Adrenal gland (tissue), 12 donors: ENCODE results near the gene PAGE2B. TPM values are rescaled to one million over a fixed set of nuclear protein-coding genes. Genes with fewer than 3 reads are reported as not detected.
"Not testable (repeated sequence)": the region's sequence is repeated elsewhere in the genome, so short reads cannot be mapped to it uniquely, and the experiment has no call there.

Experiments used
- DNase-seq, 7 donors: peaks; one replicate each; pipeline ENCODE4 v3.0.0-alpha.2; 2019 to 2020
- H3K27ac ChIP-seq, 5 donors: fragments of 200-600 bp; sonication (generic) in 4 of 5; 1 replicate in 3 of 5; 2 replicates in 2 of 5; pipeline versions ENCODE4 v1.5.1 to v1.8.0; 2016 to 2020; ENCODE audit warnings: mild to moderate bottlenecking in 1 of 5
- H3K27me3 ChIP-seq: fragments of 200-600 bp; 2 replicates; pipeline ENCODE4 v1.8.0; 2021
- H3K36me3 ChIP-seq, 2 donors: fragments of 200-600 bp; replicated peaks in 1 of 2; 1 replicate in 1 of 2; 2 replicates in 1 of 2; pipeline versions ENCODE4 v1.5.1 to v1.8.0; 2018 to 2022
- H3K4me1 ChIP-seq, 2 donors: fragments of 200-600 bp; replicated peaks in 1 of 2; 1 replicate in 1 of 2; 2 replicates in 1 of 2; pipeline versions ENCODE4 v1.5.1 to v1.8.0; 2018 to 2021
- H3K4me3 ChIP-seq, 4 donors: fragments of 200-600 bp; sonication (generic) in 3 of 4; one replicate each; pipeline ENCODE4 v1.5.1; 2016 to 2018
- H3K9me3 ChIP-seq, 3 donors: fragments of 200-600 bp; sonication (generic) in 1 of 3; replicated peaks in 1 of 3; 1 replicate in 2 of 3; 2 replicates in 1 of 3; pipeline versions ENCODE4 v1.5.1 to v1.8.0; 2016 to 2021
- POLR2A ChIP-seq, 2 donors: fragments of 450-650 bp; IDR thresholded peaks; one replicate each; pipeline ENCODE4 v1.6.1; 2017; ENCODE audit warnings: antibody characterized with exemption in 2 of 2, mild to moderate bottlenecking in 2 of 2, moderate library complexity in 1 of 2
- WGBS, 4 donors: extraction: QIAGEN DNeasy Blood & Tissue Kit in 2 of 4; methylation state at CpG; one replicate each; pipeline versions ENCODE4 v1.1.5 to v1.1.7; 2013 to 2017; 5-methylcytosine and 5-hydroxymethylcytosine counted together
- intact Hi-C, 2 donors: fragments of 100-400 bp; cut with DNase I; formaldehyde crosslinking; loops; one replicate each; pipeline versions ENCODE4 v1.14.1 to v1.15.0; 2022 to 2023
- polyA plus RNA-seq, 3 donors: library from polyadenylated mRNA; stranded (reverse); fragments of 200-250 nt in 2 of 3; fragments of 350-450 nt in 1 of 3; fragmentation: Illumina TruSeq in 1 of 3; extraction: RNeasy Lipid Tissue Mini Kit (QIAGEN cat#74804) in 1 of 3; gene quantifications; one replicate each; pipeline ENCODE4 v1.2.3, GENCODE V29; 2013 to 2014
- total RNA-seq, 9 donors: library from RNA; depleted of rRNA in 4 of 9; stranded (reverse); fragments of >200 nt in 4 of 9; fragments of 120-200 nt in 1 of 9; fragmentation: NEBNext Ultra II Directional in 1 of 9; extraction: Animal tissue kit (Norgen Biotek cat#: 25700) in 1 of 9; gene quantifications; one replicate each; pipeline versions ENCODE4 v1.1.0 to v1.2.4, GENCODE V29; 2013 to 2023
- TF ChIP-seq, protein P1 (sequence below), 6 experiments: fragments of 450-650 bp in 4 of 6; fragments of 200-600 bp in 2 of 6; sonication (generic) in 1 of 6; IDR thresholded peaks; 1 replicate in 5 of 6; 2 replicates in 1 of 6; pipeline versions ENCODE4 v1.5.1 to v1.8.0; 2016 to 2021; ENCODE audit warnings: antibody characterized with exemption in 6 of 6, mild to moderate bottlenecking in 2 of 6, moderate library complexity in 1 of 6
- donor health status: healthy with polysubstance abuse.
- donor health status: Bipolar disorder and iron deficiency.
- donor health status: DM: yes; HTN: yes; CAD: no.
- donor health status: DM: no; HTN: no; CAD: no.
- donor health status: DM: no; HTN: no; CAD: no.
- donor health status: DM: yes; HTN: yes; CAD: no.

Gene PAGE2B
- total and polyA plus RNA-seq, 12 donors = 0.67 TPM; not detected in 11

DNA sequence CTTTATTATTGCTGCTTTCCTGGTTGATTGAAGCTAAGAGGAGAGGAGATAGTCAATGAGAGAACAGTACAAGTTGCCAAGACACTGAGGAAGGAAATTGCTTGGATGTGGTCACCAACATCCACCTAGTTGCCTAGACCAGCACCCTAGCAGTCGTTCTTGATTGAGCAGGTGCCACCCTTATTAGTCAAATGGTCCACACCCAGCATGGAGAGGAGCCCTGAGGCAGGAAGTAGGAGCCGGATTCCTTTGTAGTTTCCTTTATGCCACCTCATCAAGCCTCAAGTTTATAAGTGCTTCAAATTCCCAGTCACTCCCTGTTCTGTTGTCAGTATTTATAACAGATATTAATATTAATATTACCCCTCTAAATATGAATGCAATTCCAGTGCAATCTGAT lies 33.1 kb downstream of the PAGE2B start:
- 50 to 70% (median 59%) methylated on average over 2 of the region's 2 CpGs for WGBS, 4 donors
- Histone ChIP-seq H3K27ac (no peak overlapping the region), H3K9me3 (no peaks in the 10 kb centered on the region), H3K27me3 (peaks cover 12% of the 10 kb centered on the region), H3K36me3 (no peaks in the 10 kb centered on the region), H3K4me1 (no peaks in the 10 kb centered on the region), H3K4me3 (no peak overlapping the region)
- intact Hi-C loops = no loop called here
- no peak for DNase-seq
- TF ChIP-seq, protein P1, sequence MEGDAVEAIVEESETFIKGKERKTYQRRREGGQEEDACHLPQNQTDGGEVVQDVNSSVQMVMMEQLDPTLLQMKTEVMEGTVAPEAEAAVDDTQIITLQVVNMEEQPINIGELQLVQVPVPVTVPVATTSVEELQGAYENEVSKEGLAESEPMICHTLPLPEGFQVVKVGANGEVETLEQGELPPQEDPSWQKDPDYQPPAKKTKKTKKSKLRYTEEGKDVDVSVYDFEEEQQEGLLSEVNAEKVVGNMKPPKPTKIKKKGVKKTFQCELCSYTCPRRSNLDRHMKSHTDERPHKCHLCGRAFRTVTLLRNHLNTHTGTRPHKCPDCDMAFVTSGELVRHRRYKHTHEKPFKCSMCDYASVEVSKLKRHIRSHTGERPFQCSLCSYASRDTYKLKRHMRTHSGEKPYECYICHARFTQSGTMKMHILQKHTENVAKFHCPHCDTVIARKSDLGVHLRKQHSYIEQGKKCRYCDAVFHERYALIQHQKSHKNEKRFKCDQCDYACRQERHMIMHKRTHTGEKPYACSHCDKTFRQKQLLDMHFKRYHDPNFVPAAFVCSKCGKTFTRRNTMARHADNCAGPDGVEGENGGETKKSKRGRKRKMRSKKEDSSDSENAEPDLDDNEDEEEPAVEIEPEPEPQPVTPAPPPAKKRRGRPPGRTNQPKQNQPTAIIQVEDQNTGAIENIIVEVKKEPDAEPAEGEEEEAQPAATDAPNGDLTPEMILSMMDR (IDR thresholded peaks at IDR 0.05) = no peak
- no peak for TF ChIP-seq POLR2A (IDR thresholded peaks at IDR 0.05)

DNA sequence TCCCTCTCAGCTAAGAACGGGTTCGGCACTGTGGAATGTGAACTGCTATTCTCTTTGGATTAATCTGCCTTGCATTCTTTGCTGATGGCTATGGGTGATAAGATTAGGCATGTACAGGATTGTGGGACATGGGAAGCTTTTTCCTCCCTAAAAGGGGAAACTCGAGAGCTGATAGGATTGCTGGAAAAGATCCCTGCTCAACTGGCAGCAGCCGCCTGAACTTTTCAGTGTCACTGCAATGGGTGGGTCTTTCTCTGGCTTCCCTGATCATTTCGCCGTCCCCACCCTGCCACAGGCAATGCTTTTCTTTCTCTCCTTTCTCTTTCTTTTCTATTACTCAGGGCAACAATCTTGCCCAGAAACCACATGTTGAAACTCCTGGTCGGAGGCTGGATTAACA lies 34.5 kb downstream of the PAGE2B start:
- no peak for DNase-seq
- intact Hi-C loops = no loop called here
- Histone ChIP-seq H3K27ac (no peak overlapping the region), H3K36me3 (no peaks in the 10 kb centered on the region), H3K4me1 (no peaks in the 10 kb centered on the region), H3K4me3 (no peak overlapping the region), H3K27me3 (peaks cover 14% of the 10 kb centered on the region), H3K9me3 (no peaks in the 10 kb centered on the region)
- WGBS, 4 donors = 66 to 73% (median 70%) methylated on average over 6 to 7 of the region's 7 CpGs
- TF ChIP-seq, protein P1 (IDR thresholded peaks at IDR 0.05) = no peak
- TF ChIP-seq POLR2A (IDR thresholded peaks at IDR 0.05) = no peak

- H3K4me1 ChIP-seq = no peaks in the 10 kb centered on the region
- intact Hi-C loops = no loop called here
Measured at GRCh38 chrX:55111578-55112254, 36.9 kb downstream of the PAGE2B start.

DNA sequence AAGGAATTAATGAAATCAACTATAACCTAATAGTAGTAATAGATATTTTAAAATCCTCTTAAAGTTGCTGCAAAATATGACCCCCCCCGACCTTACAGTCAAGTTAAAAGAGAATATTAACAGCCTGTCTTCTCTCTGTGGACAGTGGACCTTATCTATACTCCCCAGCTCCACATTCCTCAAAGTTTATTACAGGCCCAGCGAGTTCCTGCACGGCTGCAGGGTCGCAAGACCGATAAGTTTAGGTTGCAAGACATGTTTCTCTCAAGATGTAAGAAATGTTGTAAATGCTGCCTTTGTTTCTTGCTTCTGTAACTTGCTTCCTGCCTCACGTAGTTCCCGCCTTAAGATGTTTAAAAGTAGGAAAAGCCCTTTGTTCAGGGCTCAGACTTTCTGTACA lies 41.8 kb downstream of the PAGE2B start:
- DNase-seq, intact Hi-C loops, H3K4me3 ChIP-seq, H3K36me3 ChIP-seq, H3K4me1 ChIP-seq, H3K9me3 ChIP-seq, H3K27ac ChIP-seq: not testable (repeated sequence)
- WGBS, 4 donors = 52 to 66% (median 58%) methylated on average over 7 of the region's 7 CpGs
- H3K27me3 ChIP-seq = peaks cover 20% of the 10 kb centered on the region

More at GRCh38 chrX:55111578-55112254, 36.9 kb downstream of the PAGE2B start:
- 61 to 80% (median 66%) methylated on average over 7 to 8 of the region's 8 CpGs for whole genome bisulfite sequencing, 4 donors
- Histone ChIP-seq H3K9me3 (no peaks in the 10 kb centered on the region), H3K27ac (no peak overlapping the region), H3K4me3 (no peak overlapping the region), H3K27me3 (peaks cover 16% of the 10 kb centered on the region), H3K36me3 (no peaks in the 10 kb centered on the region)
- TF ChIP-seq POLR2A (IDR thresholded peaks at IDR 0.05) = no peak
- TF ChIP-seq, protein P1 (IDR thresholded peaks at IDR 0.05) = no peak
- DNase-seq = no peak

GRCh38 chrX:55118574-55118973 lies 43.7 kb downstream of the PAGE2B start:
- H3K27ac ChIP-seq = no peak overlapping the region
- TF ChIP-seq POLR2A (IDR thresholded peaks at IDR 0.05) = no peak
- TF ChIP-seq, protein P1 (IDR thresholded peaks at IDR 0.05) = no peak
- no peaks in the 10 kb centered on the region for H3K9me3 ChIP-seq
- intact Hi-C loops = no loop called here
- H3K27me3 ChIP-seq = peaks cover 14% of the 10 kb centered on the region
- WGBS, 4 donors = 70 to 88% (median 80%) methylated on average over 2 to 3 of the region's 3 CpGs
- H3K36me3 ChIP-seq = no peaks in the 10 kb centered on the region
- no peaks in the 10 kb centered on the region for H3K4me1 ChIP-seq
- DNase-seq = no peak
- H3K4me3 ChIP-seq = no peak overlapping the region
